SK-N-SH (cell line): Measurements from ENCODE around the gene MEIS1.

Experiments
- CHD2 ChIP-seq: fragments of 150-350 bp; IDR thresholded peaks from 2 replicates; pipeline ENCODE4 v1.6.1; 2018; ENCODE audit warnings: low read length; ENCODE audit not compliant: partially characterized antibody
- CTCF ChIP-seq: fragments of 200-600 bp; sonication (generic); IDR thresholded peaks from 2 replicates; pipeline ENCODE4 v1.6.1; 2017; ENCODE audit warnings: antibody characterized with exemption, mild to moderate bottlenecking, moderate library complexity
- NFIC ChIP-seq: IDR thresholded peaks from 2 replicates; pipeline ENCODE4 v1.4.0; 2012; ENCODE audit warnings: borderline replicate concordance
- TF ChIP-seq, protein P1 (sequence below): IDR thresholded peaks from 2 replicates; pipeline ENCODE4 v1.4.0; 2012; ENCODE audit warnings: low read depth, borderline replicate concordance

GRCh38 chr2:66578687-66579106, 143.8 kb downstream of the MEIS1 start:
- TF ChIP-seq NFIC (no peak), CHD2 (no peak), CTCF (no peak)
- TF ChIP-seq, protein P1, sequence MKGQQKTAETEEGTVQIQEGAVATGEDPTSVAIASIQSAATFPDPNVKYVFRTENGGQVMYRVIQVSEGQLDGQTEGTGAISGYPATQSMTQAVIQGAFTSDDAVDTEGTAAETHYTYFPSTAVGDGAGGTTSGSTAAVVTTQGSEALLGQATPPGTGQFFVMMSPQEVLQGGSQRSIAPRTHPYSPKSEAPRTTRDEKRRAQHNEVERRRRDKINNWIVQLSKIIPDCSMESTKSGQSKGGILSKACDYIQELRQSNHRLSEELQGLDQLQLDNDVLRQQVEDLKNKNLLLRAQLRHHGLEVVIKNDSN, result no peak
